Measurements from ENCODE around the gene MIER2.

The MIER2 gene

GRCh38 chr19:295687-296370 lies 48.8 kb downstream of the MIER2 start:
- no peaks in the 10 kb centered on the region for H4K20me1 ChIP-seq
- H3K27ac ChIP-seq = no peak overlapping the region
- no peaks in the 10 kb centered on the region for H3K9me3 ChIP-seq
- H3K27me3 ChIP-seq = peaks cover 22% of the 10 kb centered on the region
- H3K4me2 ChIP-seq = no peak overlapping the region
- no peaks in the 10 kb centered on the region for H3K36me3 ChIP-seq
- H3K4me1 ChIP-seq = no peaks in the 10 kb centered on the region
- TF ChIP-seq Cebpa-rat (IDR thresholded peaks at IDR 0.05) = no peak
- H3K4me3 ChIP-seq = no peak overlapping the region
- H3K9ac ChIP-seq = no peak overlapping the region

- peaks cover 22% of the 10 kb centered on the region for H3K27me3 ChIP-seq
- H3K9me3 ChIP-seq = no peaks in the 10 kb centered on the region
- H3K36me3 ChIP-seq = no peaks in the 10 kb centered on the region
- H3K9ac ChIP-seq = no peak overlapping the region
- H3K4me2 ChIP-seq = no peak overlapping the region
- no peak overlapping the region for H3K4me3 ChIP-seq
- H3K4me1 ChIP-seq = no peaks in the 10 kb centered on the region
- TF ChIP-seq Cebpa-rat (IDR thresholded peaks at IDR 0.05) = no peak
- no peaks in the 10 kb centered on the region for H4K20me1 ChIP-seq
- H3K27ac ChIP-seq = no peak overlapping the region
Measured at GRCh38 chr19:294946-295686, 49.5 kb downstream of the MIER2 start.

GRCh38 chr19:294341-294945 lies 50.2 kb downstream of the MIER2 start:
- Histone ChIP-seq H3K9me3 (no peaks in the 10 kb centered on the region), H3K4me3 (no peak overlapping the region), H3K9ac (no peak overlapping the region), H4K20me1 (no peaks in the 10 kb centered on the region), H3K27me3 (peaks cover 22% of the 10 kb centered on the region), H3K4me1 (no peaks in the 10 kb centered on the region), H3K36me3 (no peaks in the 10 kb centered on the region), H3K27ac (no peak overlapping the region), H3K4me2 (no peak overlapping the region)
- no peak for TF ChIP-seq Cebpa-rat (IDR thresholded peaks at IDR 0.05)

- Histone ChIP-seq H3K4me3 (no peak overlapping the region), H3K4me1 (no peaks in the 10 kb centered on the region), H3K9ac (no peak overlapping the region), H3K36me3 (no peaks in the 10 kb centered on the region), H4K20me1 (no peaks in the 10 kb centered on the region), H3K4me2 (no peak overlapping the region), H3K9me3 (no peaks in the 10 kb centered on the region), H3K27ac (no peak overlapping the region), H3K27me3 (peaks cover 22% of the 10 kb centered on the region)
- no peak for TF ChIP-seq Cebpa-rat (IDR thresholded peaks at IDR 0.05)
Measured at GRCh38 chr19:293436-294110, 51.0 kb downstream of the MIER2 start.

GRCh38 chr19:292951-293350 lies 51.6 kb downstream of the MIER2 start:
- Histone ChIP-seq H3K4me2 (no peak overlapping the region), H3K27ac (no peak overlapping the region), H4K20me1 (no peaks in the 10 kb centered on the region), H3K27me3 (peaks cover 22% of the 10 kb centered on the region), H3K4me1 (no peaks in the 10 kb centered on the region), H3K4me3 (no peak overlapping the region), H3K9ac (no peak overlapping the region), H3K9me3 (no peaks in the 10 kb centered on the region), H3K36me3 (no peaks in the 10 kb centered on the region)
- TF ChIP-seq Cebpa-rat (IDR thresholded peaks at IDR 0.05) = no peak

GRCh38 chr19:292281-292884 lies 52.2 kb downstream of the MIER2 start:
- no peak overlapping the region for H3K9ac ChIP-seq
- H3K4me1 ChIP-seq = no peaks in the 10 kb centered on the region
- H3K4me2 ChIP-seq = no peak overlapping the region
- H3K27ac ChIP-seq = no peak overlapping the region
- H3K27me3 ChIP-seq = peaks cover 22% of the 10 kb centered on the region
- H3K9me3 ChIP-seq = no peaks in the 10 kb centered on the region
- no peak for TF ChIP-seq Cebpa-rat (IDR thresholded peaks at IDR 0.05)
- no peak overlapping the region for H3K4me3 ChIP-seq
- H4K20me1 ChIP-seq = no peaks in the 10 kb centered on the region
- H3K36me3 ChIP-seq = no peaks in the 10 kb centered on the region

GRCh38 chr19:291561-292280 lies 52.9 kb downstream of the MIER2 start:
- TF ChIP-seq Cebpa-rat (IDR thresholded peaks at IDR 0.05) = no peak
- Histone ChIP-seq H3K9me3 (no peaks in the 10 kb centered on the region), H4K20me1 (no peaks in the 10 kb centered on the region), H3K27me3 (peaks cover 22% of the 10 kb centered on the region), H3K4me3 (no peak overlapping the region), H3K4me2 (no peak overlapping the region), H3K9ac (no peak overlapping the region), H3K4me1 (no peaks in the 10 kb centered on the region), H3K27ac (no peak overlapping the region), H3K36me3 (no peaks in the 10 kb centered on the region)

- H3K9me3 ChIP-seq = no peaks in the 10 kb centered on the region
- H3K27ac ChIP-seq = no peak within 1 kb of the TSS
- no peak within 1 kb of the TSS for H3K9ac ChIP-seq
- TF ChIP-seq Cebpa-rat (IDR thresholded peaks at IDR 0.05) = no peak
- H3K36me3 ChIP-seq = no peaks in the 10 kb centered on the region
- H3K4me3 ChIP-seq = no peak within 1 kb of the TSS
- no peaks in the 10 kb centered on the region for H3K4me1 ChIP-seq
- no peak within 1 kb of the TSS for H3K4me2 ChIP-seq
- H3K27me3 ChIP-seq = peaks cover 22% of the 10 kb centered on the region
- H4K20me1 ChIP-seq = no peaks in the 10 kb centered on the region
Measured at GRCh38 chr19:291006-291521, 53.5 kb downstream of the MIER2 start, which contains the start of gene PLPP2. TSS of gene PLPP2 (minus strand) at chr19:291403. CDS start at chr19:291336, 67 bp downstream.
